Tibial nerve (tissue), 4 donors: ENCODE data around the gene ZFYVE28.

ENCODE experiments used
- EP300 ChIP-seq, 2 donors: sonication (generic); formaldehyde crosslinking; IDR thresholded peaks; one replicate each; pipeline ENCODE4 v1.6.1; 2017; ENCODE audit warnings: antibody characterized with exemption in 2 of 2, mild to moderate bottlenecking in 1 of 2
- POLR2A ChIP-seq, 2 donors: fragments of 450-650 bp; IDR thresholded peaks; one replicate each; pipeline ENCODE4 v1.6.1; 2017; ENCODE audit warnings: antibody characterized with exemption in 2 of 2, mild to moderate bottlenecking in 2 of 2, moderate library complexity in 2 of 2
- TF ChIP-seq, protein P1 (sequence below), 5 experiments: fragments of 200-600 bp in 3 of 5; fragments of 450-650 bp in 2 of 5; sonication (generic) in 3 of 5; IDR thresholded peaks; one replicate each; pipeline ENCODE4 v1.5.1; 2016 to 2019; ENCODE audit warnings: antibody characterized with exemption in 5 of 5, mild to moderate bottlenecking in 3 of 5, moderate library complexity in 2 of 5

DNA sequence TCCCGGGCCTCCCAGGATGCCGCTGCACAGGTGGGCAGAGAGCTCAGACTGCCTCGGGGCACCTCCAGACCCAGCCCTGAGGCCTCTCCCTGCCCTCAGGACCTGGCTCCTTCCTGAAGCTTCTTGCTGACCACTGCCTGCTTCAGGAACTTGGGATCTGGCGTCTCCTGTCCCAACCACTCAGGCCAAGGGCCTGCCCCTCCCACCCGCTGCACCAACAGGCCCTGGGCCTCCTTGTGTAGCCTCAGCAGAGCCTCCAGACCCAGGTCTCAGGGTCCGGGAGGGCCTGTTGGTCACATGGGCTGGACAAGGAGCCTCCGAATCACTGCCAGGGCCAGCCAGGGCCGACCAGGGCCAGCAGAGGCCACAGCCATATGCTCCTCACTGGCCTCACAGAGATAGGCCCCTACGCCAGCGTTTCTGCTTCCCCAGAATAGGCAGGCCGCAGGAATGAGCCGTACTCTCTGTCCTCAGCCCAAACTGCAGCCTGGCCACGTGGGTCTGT is 159.4 kb downstream of the ZFYVE28 start:
- TF ChIP-seq EP300 (IDR thresholded peaks at IDR 0.05) (no peak), POLR2A (IDR thresholded peaks at IDR 0.05) (no peak)
- TF ChIP-seq, protein P1, sequence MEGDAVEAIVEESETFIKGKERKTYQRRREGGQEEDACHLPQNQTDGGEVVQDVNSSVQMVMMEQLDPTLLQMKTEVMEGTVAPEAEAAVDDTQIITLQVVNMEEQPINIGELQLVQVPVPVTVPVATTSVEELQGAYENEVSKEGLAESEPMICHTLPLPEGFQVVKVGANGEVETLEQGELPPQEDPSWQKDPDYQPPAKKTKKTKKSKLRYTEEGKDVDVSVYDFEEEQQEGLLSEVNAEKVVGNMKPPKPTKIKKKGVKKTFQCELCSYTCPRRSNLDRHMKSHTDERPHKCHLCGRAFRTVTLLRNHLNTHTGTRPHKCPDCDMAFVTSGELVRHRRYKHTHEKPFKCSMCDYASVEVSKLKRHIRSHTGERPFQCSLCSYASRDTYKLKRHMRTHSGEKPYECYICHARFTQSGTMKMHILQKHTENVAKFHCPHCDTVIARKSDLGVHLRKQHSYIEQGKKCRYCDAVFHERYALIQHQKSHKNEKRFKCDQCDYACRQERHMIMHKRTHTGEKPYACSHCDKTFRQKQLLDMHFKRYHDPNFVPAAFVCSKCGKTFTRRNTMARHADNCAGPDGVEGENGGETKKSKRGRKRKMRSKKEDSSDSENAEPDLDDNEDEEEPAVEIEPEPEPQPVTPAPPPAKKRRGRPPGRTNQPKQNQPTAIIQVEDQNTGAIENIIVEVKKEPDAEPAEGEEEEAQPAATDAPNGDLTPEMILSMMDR (IDR thresholded peaks at IDR 0.05): no peak
